VCaP (cell line): ENCODE data around the gene GNAT2.
A peak's percentile ranks its signal among the peaks of the same experiment; 100 is the strongest.

Experiments used
- H3K27ac ChIP-seq: fragments of 450-650 bp; 2 replicates; pipeline ENCODE4 v1.5.1; 2017
- TF ChIP-seq, protein P1 (sequence below): fragments of 450-650 bp; conservative IDR thresholded peaks from 2 replicates; pipeline ENCODE4 v1.5.1; 2017; ENCODE audit warnings: mild to moderate bottlenecking, moderate library complexity

The GNAT2 gene

DNA sequence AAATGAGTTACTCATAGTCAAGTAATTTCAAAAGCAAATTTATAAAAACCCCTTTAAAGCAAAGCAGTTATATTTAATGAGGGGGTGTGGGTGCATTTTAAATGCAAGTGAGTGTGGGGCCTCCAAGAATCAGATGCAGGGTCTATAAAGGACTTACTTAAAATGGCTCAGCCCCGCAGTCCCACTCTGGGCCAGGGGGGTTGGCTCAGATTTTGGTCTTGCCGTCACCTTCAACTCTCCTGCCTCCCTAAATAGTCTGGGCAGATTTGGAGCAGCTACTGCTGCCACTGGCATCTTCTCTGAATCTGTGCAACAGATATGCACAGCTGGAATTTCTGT, 16.4 kb upstream of the GNAT2 start:
- TF ChIP-seq, protein P1, sequence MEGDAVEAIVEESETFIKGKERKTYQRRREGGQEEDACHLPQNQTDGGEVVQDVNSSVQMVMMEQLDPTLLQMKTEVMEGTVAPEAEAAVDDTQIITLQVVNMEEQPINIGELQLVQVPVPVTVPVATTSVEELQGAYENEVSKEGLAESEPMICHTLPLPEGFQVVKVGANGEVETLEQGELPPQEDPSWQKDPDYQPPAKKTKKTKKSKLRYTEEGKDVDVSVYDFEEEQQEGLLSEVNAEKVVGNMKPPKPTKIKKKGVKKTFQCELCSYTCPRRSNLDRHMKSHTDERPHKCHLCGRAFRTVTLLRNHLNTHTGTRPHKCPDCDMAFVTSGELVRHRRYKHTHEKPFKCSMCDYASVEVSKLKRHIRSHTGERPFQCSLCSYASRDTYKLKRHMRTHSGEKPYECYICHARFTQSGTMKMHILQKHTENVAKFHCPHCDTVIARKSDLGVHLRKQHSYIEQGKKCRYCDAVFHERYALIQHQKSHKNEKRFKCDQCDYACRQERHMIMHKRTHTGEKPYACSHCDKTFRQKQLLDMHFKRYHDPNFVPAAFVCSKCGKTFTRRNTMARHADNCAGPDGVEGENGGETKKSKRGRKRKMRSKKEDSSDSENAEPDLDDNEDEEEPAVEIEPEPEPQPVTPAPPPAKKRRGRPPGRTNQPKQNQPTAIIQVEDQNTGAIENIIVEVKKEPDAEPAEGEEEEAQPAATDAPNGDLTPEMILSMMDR, result no peak
- H3K27ac ChIP-seq, result no peak overlapping the region

DNA sequence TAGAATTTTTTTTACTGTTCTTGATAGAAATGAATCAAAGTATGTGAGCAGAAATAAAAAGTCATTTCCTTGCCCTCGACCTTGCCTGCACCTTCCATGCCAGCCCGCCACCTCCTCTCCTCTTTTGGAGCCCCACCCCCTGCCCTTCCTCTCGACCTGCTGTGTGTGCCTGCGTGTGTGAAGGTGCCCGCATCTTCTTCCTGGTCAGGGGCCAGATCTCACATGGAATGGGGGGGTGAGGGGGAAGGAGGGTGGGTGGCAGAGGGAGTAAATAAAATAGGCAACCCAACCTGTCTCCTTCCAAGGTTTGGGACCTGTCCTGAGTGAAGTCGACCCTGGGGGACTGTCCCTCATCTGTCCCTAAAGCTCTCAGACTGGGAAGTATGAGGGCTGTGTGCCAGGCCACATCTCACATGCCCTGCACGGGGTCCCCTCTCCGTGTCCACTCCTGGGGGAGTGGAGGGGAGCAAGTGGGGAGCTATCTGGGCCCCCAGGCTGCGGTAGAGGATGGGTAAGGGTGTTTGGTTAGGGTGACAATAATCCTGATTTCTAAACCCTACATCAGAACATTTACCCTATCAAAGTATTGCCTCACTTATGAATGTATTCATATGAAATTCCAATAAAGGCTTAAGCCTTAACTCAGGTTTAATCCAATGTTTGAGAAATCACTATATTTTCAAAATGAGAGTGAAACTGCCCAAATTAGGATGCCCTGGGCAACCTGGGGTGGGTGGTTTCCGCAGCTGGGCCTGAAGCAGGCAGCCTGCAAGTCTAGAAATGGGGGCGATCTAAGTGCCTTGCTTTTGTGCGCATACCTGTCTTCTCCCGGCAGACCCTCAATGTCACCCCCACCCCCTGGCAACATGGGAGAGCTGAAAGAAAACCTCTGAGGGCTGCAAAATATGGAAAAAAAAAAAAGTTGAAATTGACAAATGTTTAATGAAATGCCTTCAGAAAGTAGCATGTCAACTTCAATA, 15.6 kb upstream of the GNAT2 start:
- H3K27ac ChIP-seq, result no peak overlapping the region

DNA sequence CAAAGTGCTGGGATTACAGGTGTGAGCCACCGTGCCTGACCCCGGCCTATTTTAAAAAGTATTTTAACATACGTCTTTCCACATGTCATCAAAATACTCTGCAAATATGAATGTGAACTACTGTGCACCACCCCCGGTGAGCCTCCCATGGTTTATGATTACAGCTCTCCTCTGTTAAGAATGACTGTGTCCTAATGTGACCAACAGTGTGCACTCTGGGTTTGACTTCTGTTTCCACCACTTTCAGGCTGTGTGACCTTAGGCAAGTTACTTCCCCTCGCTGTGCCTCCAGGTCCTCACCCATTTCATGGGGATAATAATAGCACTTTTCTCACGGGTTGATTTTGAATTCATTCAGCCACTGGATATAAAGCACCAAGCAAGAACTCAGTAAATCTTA, 14.9 kb upstream of the GNAT2 start:
- TF ChIP-seq, protein P1, result no peak

More for the DNA sequence above, 15.6 kb upstream of the GNAT2 start:
- TF ChIP-seq, protein P1, result no peak

DNA sequence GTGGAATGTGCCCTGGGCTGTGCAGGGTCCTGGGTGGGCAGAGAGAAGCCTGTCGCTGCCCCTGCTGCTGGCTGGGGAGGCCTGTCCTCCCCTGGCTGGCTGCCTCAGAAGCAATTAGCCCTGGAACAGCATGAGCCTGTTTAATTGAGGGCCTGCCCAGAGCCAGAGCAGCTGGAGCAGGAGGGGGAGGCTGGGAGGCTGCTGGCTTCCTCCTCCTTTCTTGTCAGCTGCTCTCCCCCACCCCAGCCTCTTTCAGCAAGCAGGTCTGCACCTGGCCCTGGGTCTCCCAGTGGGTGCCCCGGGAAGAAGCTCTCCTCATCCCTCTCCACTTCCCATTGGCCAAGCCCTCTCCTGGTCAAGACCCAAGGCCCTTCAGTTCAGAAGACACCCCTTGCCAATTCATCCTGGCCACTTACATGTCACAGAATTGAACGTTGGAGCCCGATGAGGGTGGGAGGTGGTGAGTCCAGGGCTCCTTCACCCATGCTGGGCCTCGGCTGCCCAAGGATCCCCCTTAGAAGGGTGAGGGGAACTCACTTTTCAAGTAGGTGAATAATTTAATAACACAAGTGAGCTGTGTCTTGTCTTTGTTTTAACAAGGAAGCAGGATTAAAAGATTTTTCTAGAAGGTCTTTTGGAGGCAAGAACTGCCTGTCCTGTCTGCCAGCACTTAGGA, 13.4 kb upstream of the GNAT2 start:
- H3K27ac ChIP-seq, result peak overlapping the region; percentile 53
- TF ChIP-seq, protein P1, result no peak

More for the DNA sequence above, 14.9 kb upstream of the GNAT2 start:
- no peak overlapping the region for H3K27ac ChIP-seq

DNA sequence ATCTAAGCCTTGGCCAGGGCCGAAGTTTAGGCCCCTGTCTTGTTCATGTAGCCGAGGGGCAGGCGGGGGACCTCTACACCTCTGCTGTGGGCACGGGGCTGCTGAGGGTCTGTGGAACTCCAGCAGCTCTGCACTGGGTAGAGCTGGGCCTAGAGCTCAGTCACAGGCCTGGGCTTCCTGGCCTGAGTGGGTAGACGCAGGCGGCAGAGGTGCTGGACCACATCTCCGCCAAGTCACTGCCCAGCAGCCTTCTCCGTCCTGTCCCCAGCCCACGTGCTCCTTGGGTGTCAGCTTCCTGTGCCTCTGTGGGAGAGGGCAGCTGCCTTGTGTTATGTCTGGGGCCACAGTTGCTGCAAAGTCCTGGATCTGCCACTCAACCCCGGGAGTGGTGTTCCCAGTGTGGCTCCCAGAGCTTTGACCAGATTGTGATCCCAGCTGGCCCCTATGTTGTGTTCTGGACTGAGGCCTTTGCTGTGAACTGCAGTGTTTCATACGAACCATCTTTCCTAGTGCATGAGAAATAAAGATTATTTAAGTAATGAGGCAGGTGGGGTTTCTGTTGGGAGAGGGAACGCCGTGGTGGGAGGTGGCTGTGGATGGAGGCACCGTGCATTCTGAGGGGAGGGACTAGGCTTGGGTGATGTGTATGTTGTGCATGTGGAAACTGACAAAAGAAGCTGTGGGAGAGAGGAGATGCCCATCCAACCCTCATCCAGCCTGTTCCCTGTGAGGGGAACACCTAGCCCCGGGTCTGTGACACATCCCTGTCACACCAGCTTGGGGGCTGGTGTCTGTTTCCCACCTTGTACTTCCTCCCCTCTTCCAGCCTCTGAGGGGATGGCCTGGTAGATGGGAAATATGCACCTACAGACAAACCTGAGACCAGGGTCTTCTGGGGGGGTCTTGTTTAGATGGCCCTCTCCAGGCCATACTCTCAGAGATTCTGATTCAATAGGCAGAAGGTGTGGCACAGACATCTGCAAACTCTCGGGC, 12.4 kb upstream of the GNAT2 start:
- TF ChIP-seq, protein P1, result no peak
- peak overlapping the region; percentile 53 for H3K27ac ChIP-seq

DNA sequence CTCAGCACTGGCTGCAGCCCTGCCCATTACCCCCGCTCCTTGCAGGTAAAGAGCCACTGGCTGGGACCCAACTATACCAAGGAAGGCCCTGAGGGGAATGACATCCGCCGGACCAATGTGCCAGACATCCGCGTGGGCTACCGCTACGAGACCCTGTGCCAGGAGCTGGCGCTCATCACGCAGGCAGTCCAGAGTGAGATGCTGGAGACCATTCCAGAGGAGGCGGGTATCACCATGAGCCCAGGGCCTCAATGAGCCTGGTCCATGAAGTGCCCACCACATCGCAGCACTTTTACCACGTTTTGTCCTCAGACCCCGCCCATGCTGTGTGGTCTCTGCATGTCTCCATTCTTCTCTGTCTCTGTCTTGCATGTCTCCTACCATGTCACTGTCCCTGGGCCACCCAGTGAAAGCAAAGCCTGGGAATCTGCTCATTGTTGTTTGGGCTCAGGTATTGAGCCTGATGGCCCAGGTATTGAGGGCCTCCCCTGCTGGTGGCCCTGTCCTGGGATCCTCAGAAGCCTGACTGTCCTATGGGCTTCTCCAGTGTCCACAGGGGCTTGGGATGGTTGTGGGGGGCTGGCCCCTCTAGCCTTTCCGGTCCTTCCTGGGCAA, 11.6 kb upstream of the GNAT2 start:
- H3K27ac ChIP-seq, result peak overlapping the region; percentile 53; the same call in 1 of the 2 replicates
- TF ChIP-seq, protein P1, result no peak
